HCT116 (cell line): ENCODE results near the gene TMEM9B. TPM values are rescaled to one million over a fixed set of nuclear protein-coding genes. Genes with fewer than 3 reads are reported as not detected.
"Not testable (repeated sequence)": the region's sequence is repeated elsewhere in the genome, so short reads cannot be mapped to it uniquely, and the experiment has no call there.

ENCODE experiments used
- ATAC-seq: fragments of 200-7000 bp; cut with Tn5 transposase; 2 replicates; pipeline ENCODE4 v1.9.1; 2020; ENCODE audit warnings: mild to moderate bottlenecking, moderate library complexity
- BruUV-seq: library from RNA; stranded (reverse); fragments of 400-500 nt; replicated peaks from 2 replicates; lab custom pipeline; 2021; lab: Mats Ljungman, UMichigan
- CTCF ChIA-PET: fragments of 300-600 bp; sonication (Branson Sonifier 250); formaldehyde crosslinking; loops from one replicate; lab custom pipeline; 2021; ENCODE audit warnings: antibody characterized with exemption; lab: Charles Lee
- POLR2A ChIA-PET: fragments of 300-600, 350-600 bp; sonication (Branson Sonifier 250); formaldehyde crosslinking; loops from one replicate; lab custom pipeline; 2021; ENCODE audit warnings: antibody characterized with exemption; lab: Charles Lee
- RAD21 ChIA-PET, 2 experiments: fragments of 300-600 bp; sonication (Branson Sonifier 250); formaldehyde crosslinking; loops; one replicate each; lab custom pipeline; 2023; ENCODE audit warnings: low total read pairs in 2 of 2; ENCODE audit not compliant: uncharacterized antibody in 2 of 2, unreplicated experiment in 2 of 2, low non-redundant PET in 1 of 2; lab: Charles Lee
- DNase-seq: peaks from one replicate; pipeline ENCODE4 v3.0.0-alpha.2; 2010; ENCODE audit warnings: low read depth, low spot score
- H2AFZ ChIP-seq: fragments of 200-600 bp; shearing (Covaris generic), sonication (generic); 2 replicates; pipeline ENCODE4 v1.6.1; 2017; ENCODE audit warnings: low read depth, mixed run types, mixed read lengths, antibody characterized with exemption, low read length; ENCODE audit not compliant: poor library complexity, severe bottlenecking
- H3K27ac ChIP-seq: 2 replicates; pipeline ENCODE4 v1.5.1; 2012; ENCODE audit warnings: low read depth, low read length
- H3K27me3 ChIP-seq: fragments of 200-600 bp; sonication (generic); 2 replicates; pipeline ENCODE4 v1.6.1; 2016; ENCODE audit warnings: mixed run types, low read length, mixed read lengths; ENCODE audit not compliant: insufficient read depth
- H3K36me3 ChIP-seq, 2 experiments: fragments of 200-500 bp in 1 of 2; fragments of 200-600 bp in 1 of 2; sonication (Bioruptor generic) in 1 of 2; sonication (generic) in 1 of 2; 2 replicates each; pipeline versions ENCODE4 v1.5.1 to v1.6.1; 2014 to 2016; ENCODE audit warnings: low read length in 2 of 2, inconsistent platforms in 1 of 2, mixed read lengths in 1 of 2, mixed run types in 1 of 2; ENCODE audit not compliant: insufficient read depth in 2 of 2, control insufficient read depth in 1 of 2
- H3K4me1 ChIP-seq, 2 experiments: fragments of 200-600 bp in 1 of 2; sonication (generic) in 1 of 2; 2 replicates each; pipeline versions ENCODE4 v1.5.1 to v1.6.1; 2012 to 2017; ENCODE audit warnings: low read length in 2 of 2, inconsistent platforms in 1 of 2, mild to moderate bottlenecking in 1 of 2, mixed read lengths in 1 of 2, mixed run types in 1 of 2, moderate library complexity in 1 of 2; ENCODE audit not compliant: insufficient read depth in 2 of 2, control insufficient read depth in 1 of 2
- H3K4me2 ChIP-seq: fragments of 200-600 bp; sonication (generic); 2 replicates; pipeline ENCODE4 v1.6.1; 2017; ENCODE audit warnings: mixed run types, low read length, mixed read lengths
- H3K4me3 ChIP-seq, 2 experiments: fragments of 200-600 bp in 1 of 2; sonication (generic) in 1 of 2; replicated peaks in 1 of 2; 2 replicates each; pipeline ENCODE4 v1.5.1; 2011 to 2016; ENCODE audit warnings: low read length in 2 of 2, control low read depth in 1 of 2, low read depth in 1 of 2, mild to moderate bottlenecking in 1 of 2, mixed read lengths in 1 of 2, mixed run types in 1 of 2
- H3K79me2 ChIP-seq: fragments of 200-600 bp; sonication (generic); 2 replicates; pipeline ENCODE4 v1.6.1; 2017; ENCODE audit warnings: mild to moderate bottlenecking, mixed run types, low read length, moderate library complexity, mixed read lengths; ENCODE audit not compliant: insufficient read depth
- H3K9ac ChIP-seq: fragments of 200-600 bp; sonication (generic); 2 replicates; pipeline ENCODE4 v1.6.1; 2016; ENCODE audit warnings: low read length, mixed read lengths
- H3K9me2 ChIP-seq: fragments of 200-600 bp; sonication (generic), shearing (Covaris generic); 2 replicates; pipeline ENCODE4 v1.6.1; 2017; ENCODE audit warnings: mixed run types, mild to moderate bottlenecking, moderate library complexity; ENCODE audit not compliant: insufficient read depth
- H3K9me3 ChIP-seq, 2 experiments: fragments of 200-500 bp in 1 of 2; fragments of 200-600 bp in 1 of 2; sonication (Bioruptor generic) in 1 of 2; sonication (generic) in 1 of 2; 2 replicates each; pipeline ENCODE4 v1.6.1; 2014 to 2017; ENCODE audit warnings: low read length in 2 of 2, mixed read lengths in 2 of 2, inconsistent platforms in 1 of 2, low read depth in 1 of 2, mild to moderate bottlenecking in 1 of 2, mixed run types in 1 of 2, moderate library complexity in 1 of 2; ENCODE audit not compliant: control insufficient read depth in 1 of 2, insufficient read depth in 1 of 2
- H4K20me1 ChIP-seq: fragments of 200-600 bp; sonication (generic), shearing (Covaris generic); 2 replicates; pipeline ENCODE4 v1.6.1; 2017; ENCODE audit warnings: mixed run types, mild to moderate bottlenecking, moderate library complexity; ENCODE audit not compliant: insufficient read depth
- ATF3 ChIP-seq: IDR thresholded peaks from 2 replicates; pipeline ENCODE4 v1.6.1; 2012
- CBX3 ChIP-seq: IDR thresholded peaks from 2 replicates; pipeline ENCODE4 v1.6.1; 2012; ENCODE audit warnings: low read depth
- REST ChIP-seq: IDR thresholded peaks from 2 replicates; pipeline ENCODE4 v1.6.1; 2012; ENCODE audit warnings: low read depth
- ZNF274 ChIP-seq: fragments of 200-500 bp; sonication (Bioruptor generic); IDR thresholded peaks from 2 replicates; pipeline ENCODE4 v1.6.1; 2014; ENCODE audit warnings: mild to moderate bottlenecking, low read depth, low read length, inconsistent platforms
- intact Hi-C: fragments of 100-400 bp; cut with micrococcal nuclease; formaldehyde crosslinking; loops from 2 replicates; pipeline ENCODE4 v1.10.0; 2022
- total RNA-seq: library from RNA; stranded (reverse); gene quantifications from one replicate; pipeline ENCODE4 v1.2.1, GENCODE V29; 2021; ENCODE audit not compliant: unreplicated experiment

TMEM9B gene
- total RNA-seq, 1 experiment from 2014 or later: 26.8 TPM

- H4K20me1 ChIP-seq, H3K9ac ChIP-seq, CTCF ChIA-PET, ATAC-seq, H3K27ac ChIP-seq, DNase-seq, BruUV-seq, H2AFZ ChIP-seq, H3K4me2 ChIP-seq, intact Hi-C loops, RAD21 ChIA-PET, H3K36me3 ChIP-seq, H3K9me3 ChIP-seq, H3K9me2 ChIP-seq, H3K4me3 ChIP-seq, H3K4me1 ChIP-seq, POLR2A ChIA-PET, H3K27me3 ChIP-seq, H3K79me2 ChIP-seq: not testable (repeated sequence)
These were observed 45.3 kb upstream of the TMEM9B start for GRCh38 chr11:9009538-9009937.

- H3K9ac ChIP-seq: no peak overlapping the region
- BruUV-seq: no TSS peak
- no peaks in the 10 kb centered on the region for H3K79me2 ChIP-seq
- H3K4me2 ChIP-seq: no peak overlapping the region
- H2AFZ ChIP-seq: no peak overlapping the region
- H3K27ac ChIP-seq: no peak overlapping the region
- no peak for TF ChIP-seq CBX3
- TF ChIP-seq ATF3: no peak
- TF ChIP-seq ZNF274: no peak
- no peak for TF ChIP-seq REST
- no peaks in the 10 kb centered on the region for H3K4me1 ChIP-seq
- no peaks in the 10 kb centered on the region for H3K36me3 ChIP-seq
- no peaks in the 10 kb centered on the region for H3K27me3 ChIP-seq
- no peak for DNase-seq
- CTCF ChIA-PET: no interaction called here
- RAD21 ChIA-PET: no interaction called here
- intact Hi-C loops: no loop called here
- H4K20me1 ChIP-seq: no peaks in the 10 kb centered on the region
- POLR2A ChIA-PET: no interaction called here
- ATAC-seq: no peak
- no peaks in the 10 kb centered on the region for H3K9me2 ChIP-seq
- H3K9me3 ChIP-seq: no peaks in the 10 kb centered on the region
- H3K4me3 ChIP-seq: no peak overlapping the region
These were observed 44.4 kb upstream of the TMEM9B start for GRCh38 chr11:9008661-9009060.
